ENCODE measurements around the gene ADCYAP1R1. TPM values are rescaled to one million over a fixed set of nuclear protein-coding genes. Genes with fewer than 3 reads are reported as not detected.

Gene ADCYAP1R1
- total RNA-seq (10 to 100 TPM in 1 of 5 donors, 1 to 10 TPM in 2, under 1 TPM in 2; 0.58 to 20.1 (median 4.8) TPM), polyA plus RNA-seq (under 1 TPM; 0.25 to 0.80 (median 0.31) TPM)
- long read RNA-seq, donor 1, result 0 reads
- long read RNA-seq, donor 2, full-length matches to known transcripts, result 1 of 8 reads
- long read RNA-seq, donor 2, partial matches to known transcripts, result 7 of 8 reads
- long read RNA-seq, donor 2, other reads (novel, unspliced or antisense), result 0 of 8 reads
- long read RNA-seq, donor 3, result 0 reads
- long read RNA-seq, donor 4, result 0 reads
- long read RNA-seq, donor 5, partial matches to known transcripts, result 0 of 2 reads
- long read RNA-seq, donor 5, other reads (novel, unspliced or antisense), result 0 of 2 reads
- long read RNA-seq, donor 6, partial matches to known transcripts, result 0 of 1 reads
- long read RNA-seq, donor 6, other reads (novel, unspliced or antisense), result 0 of 1 reads
- long read RNA-seq, donor 7, partial matches to known transcripts, result 0 of 1 reads
- long read RNA-seq, donor 7, other reads (novel, unspliced or antisense), result 0 of 1 reads
- long read RNA-seq, donor 8, result 0 reads
- long read RNA-seq, donor 9, result 0 reads
- long read RNA-seq, donor 10, result 0 reads

GRCh38 chr7:31051598-31052486, at the start of gene ADCYAP1R1:
TSS of gene ADCYAP1R1 (plus strand) at chr7:31052308. CDS start at chr7:31063265, 10,957 bp downstream.
- peak in 1 of 2 donors; percentile 88 for DNase-seq
- H3K27ac ChIP-seq, result peak within 1 kb of the TSS in 2 of 5 donors; percentile 22 to 67
- intact Hi-C loops (cut with DNase I; ENCODE audit: low total_unique reads), result no loop called here
- peaks cover 5 to 23% (median 10%) of the 10 kb centered on the region in 4 donors for H3K4me1 ChIP-seq
- peaks cover 12 to 74% (median 32%) of the 10 kb centered on the region in 3 donors for H3K27me3 ChIP-seq
- H3K9me3 ChIP-seq, result no peaks in the 10 kb centered on the region
- H3K4me3 ChIP-seq, result peak within 1 kb of the TSS; percentile 39 to 46 (median 43)
- WGBS, 5 donors, result 4 to 12% (median 8%) methylated on average over 21 to 55 of the region's 56 CpGs
- TF ChIP-seq POLR2A (IDR thresholded peaks at IDR 0.05), result no peak
- no peak for TF ChIP-seq POLR2AphosphoS5 (IDR thresholded peaks at IDR 0.05)
- TF ChIP-seq CTCF (IDR thresholded peaks at IDR 0.05), result no peak
- no peak for TF ChIP-seq EP300 (IDR thresholded peaks at IDR 0.05)
- H3K36me3 ChIP-seq, result no peaks in the 10 kb centered on the region

GRCh38 chr7:31003097-31003496, 49.0 kb upstream of the ADCYAP1R1 start:
- 72 to 88% (median 81%) methylated on average over 2 of the region's 2 CpGs for WGBS, 5 donors
- Histone ChIP-seq H3K27me3 (peaks cover 0 to 23% (median 8%) of the 10 kb centered on the region in 3 donors), H3K4me1 (no peaks in the 10 kb centered on the region), H3K9me3 (peaks cover 0 to 9% (median 0%) of the 10 kb centered on the region in 4 donors), H3K36me3 (no peaks in the 10 kb centered on the region), H3K27ac (no peak overlapping the region), H3K4me3 (no peak overlapping the region)
- intact Hi-C loops (cut with DNase I; ENCODE audit: low total_unique reads), result no loop called here
- no peak for DNase-seq
- TF ChIP-seq POLR2A (IDR thresholded peaks at IDR 0.05) (no peak), EP300 (IDR thresholded peaks at IDR 0.05) (no peak), CTCF (IDR thresholded peaks at IDR 0.05) (no peak)

GRCh38 chr7:31003721-31004120, 48.4 kb upstream of the ADCYAP1R1 start:
- peaks cover 0 to 9% (median 0%) of the 10 kb centered on the region in 4 donors for H3K9me3 ChIP-seq
- no peak for TF ChIP-seq POLR2AphosphoS5 (IDR thresholded peaks at IDR 0.05)
- TF ChIP-seq CTCF (IDR thresholded peaks at IDR 0.05), result no peak
- TF ChIP-seq EP300 (IDR thresholded peaks at IDR 0.05), result no peak
- TF ChIP-seq POLR2A (IDR thresholded peaks at IDR 0.05), result no peak
- 85 to 93% (median 92%) methylated on average over 4 to 6 of the region's 6 CpGs for WGBS, 5 donors
- no peak overlapping the region for H3K4me3 ChIP-seq
- H3K36me3 ChIP-seq, result no peaks in the 10 kb centered on the region
- H3K27ac ChIP-seq, result no peak overlapping the region
- H3K27me3 ChIP-seq, result peaks cover 0 to 23% (median 8%) of the 10 kb centered on the region in 3 donors
- H3K4me1 ChIP-seq, result no peaks in the 10 kb centered on the region
- intact Hi-C loops (cut with DNase I; ENCODE audit: low total_unique reads), result no loop called here
- DNase-seq, result no peak

GRCh38 chr7:31004393-31004792, 47.7 kb upstream of the ADCYAP1R1 start:
- Histone ChIP-seq H3K27me3 (peaks cover 0 to 23% (median 8%) of the 10 kb centered on the region in 3 donors), H3K27ac (no peak overlapping the region), H3K9me3 (peaks cover 0 to 9% (median 0%) of the 10 kb centered on the region in 4 donors), H3K36me3 (no peaks in the 10 kb centered on the region), H3K4me1 (no peaks in the 10 kb centered on the region), H3K4me3 (no peak overlapping the region)
- intact Hi-C loops (cut with DNase I; ENCODE audit: low total_unique reads), result no loop called here
- DNase-seq, result no peak
- TF ChIP-seq POLR2AphosphoS5 (IDR thresholded peaks at IDR 0.05) (no peak), CTCF (IDR thresholded peaks at IDR 0.05) (no peak), POLR2A (IDR thresholded peaks at IDR 0.05) (no peak), EP300 (IDR thresholded peaks at IDR 0.05) (no peak)
- 52 to 69% (median 61%) methylated on average over 1 of the region's 1 CpG for WGBS, 5 donors
